Panc1 (cell line): ENCODE data around the gene ZKSCAN3. TPM values are rescaled to one million over a fixed set of nuclear protein-coding genes. Genes with fewer than 3 reads are reported as not detected.
A peak's percentile ranks its signal among the peaks of the same experiment; 100 is the strongest.

Experiments
- ATAC-seq: fragments of 200-7000 bp; cut with Tn5 transposase; 2 replicates; pipeline ENCODE4 v1.9.1; 2020; ENCODE audit warnings: mild to moderate bottlenecking, moderate library complexity
- BruUV-seq: library from RNA; stranded (reverse); fragments of 400-500 nt; replicated peaks from 2 replicates; lab custom pipeline; 2021; lab: Mats Ljungman, UMichigan
- CTCF ChIA-PET: fragments of 300-600 bp; sonication (Branson Sonifier 250); formaldehyde crosslinking; loops from one replicate; lab custom pipeline; 2022; ENCODE audit warnings: antibody characterized with exemption; lab: Charles Lee
- POLR2A ChIA-PET: fragments of 300-600 bp; sonication (Branson Sonifier 250); formaldehyde crosslinking; loops from one replicate; lab custom pipeline; 2022; ENCODE audit warnings: antibody characterized with exemption; lab: Charles Lee
- DNase-seq: peaks from one replicate; pipeline ENCODE4 v3.0.0-alpha.2; 2010; ENCODE audit warnings: low read depth, low spot score
- H3K27ac ChIP-seq: 2 replicates; pipeline ENCODE4 v1.5.1; 2011; ENCODE audit warnings: mild to moderate bottlenecking, low read length, inconsistent platforms
- H3K27me3 ChIP-seq: fragments of 200-500 bp; sonication (Bioruptor generic); 2 replicates; pipeline ENCODE4 v1.6.0; 2014; ENCODE audit warnings: low read length, inconsistent platforms; ENCODE audit not compliant: control insufficient read depth, insufficient read depth
- H3K36me3 ChIP-seq: fragments of 200-500 bp; sonication (Bioruptor generic); 2 replicates; pipeline ENCODE4 v1.5.1; 2014; ENCODE audit warnings: inconsistent platforms, mild to moderate bottlenecking, low read length, moderate library complexity; ENCODE audit not compliant: control insufficient read depth, insufficient read depth
- H3K4me1 ChIP-seq: 2 replicates; pipeline ENCODE4 v1.5.1; 2011; ENCODE audit warnings: inconsistent platforms, mild to moderate bottlenecking, low read length, moderate library complexity; ENCODE audit not compliant: control insufficient read depth, insufficient read depth
- H3K4me3 ChIP-seq, 2 experiments: 2 replicates each; pipeline ENCODE4 v1.5.1; 2011 to 2012; ENCODE audit warnings: low read depth in 2 of 2, low read length in 2 of 2, mild to moderate bottlenecking in 2 of 2, inconsistent platforms in 1 of 2, moderate library complexity in 1 of 2
- H3K9me3 ChIP-seq: fragments of 200-500 bp; sonication (Bioruptor generic); 2 replicates; pipeline ENCODE4 v1.5.1; 2014; ENCODE audit warnings: low read depth, mild to moderate bottlenecking, inconsistent platforms, low read length, moderate library complexity; ENCODE audit not compliant: control insufficient read depth, insufficient read depth
- CTCF ChIP-seq: fragments of 450-650 bp; IDR thresholded peaks from 2 replicates; pipeline ENCODE4 v1.5.1; 2017; ENCODE audit warnings: mild to moderate bottlenecking
- POLR2AphosphoS5 ChIP-seq: IDR thresholded peaks from 2 replicates; pipeline ENCODE4 v1.6.1; 2012; ENCODE audit warnings: mild to moderate bottlenecking, low read depth, low read length, moderate library complexity
- REST ChIP-seq, 2 experiments: IDR thresholded peaks; 2 replicates each; pipeline ENCODE4 v1.6.1; 2011 to 2012; ENCODE audit warnings: low read depth in 2 of 2, control low read depth in 1 of 2, low read length in 1 of 2, mild to moderate bottlenecking in 1 of 2, moderate library complexity in 1 of 2; ENCODE audit not compliant: insufficient read depth in 1 of 2
- in situ Hi-C: cut with HindIII; loops from 2 replicates; pipeline ENCODE4 v1.10.0; 2016; ENCODE audit warnings: low sequenced_read_pairs, low pct_unique_long_range_greater_than_20kb
- intact Hi-C: fragments of 100-400 bp; cut with micrococcal nuclease; formaldehyde crosslinking; loops from one replicate; pipeline ENCODE4 v1.10.0; 2022; ENCODE audit not compliant: unreplicated experiment
- total RNA-seq: library from RNA; stranded (reverse); gene quantifications from one replicate; pipeline ENCODE4 v1.2.1, GENCODE V29; 2021; ENCODE audit not compliant: unreplicated experiment

The ZKSCAN3 gene
- total RNA-seq, 1 experiment from 2014 or later: 7.0 TPM

- ChIA-PET CTCF (interaction anchor here (0.6 to 1.6 kb wide), 12 partner anchors 22 to 584 kb away, joined by 3 to 11 read pairs (median 3); partner anchors contain the start of genes ZKSCAN8 and ZSCAN26), POLR2A (interaction anchor here (0.5 to 0.8 kb wide), 5 partner anchors 21 to 594 kb away, joined by 3 read pairs; partner anchors contain the start of gene ZKSCAN8)
- H3K27me3 ChIP-seq: no peaks in the 10 kb centered on the region
- no peak for TF ChIP-seq REST (IDR thresholded peaks at IDR 0.05; ENCODE audit: insufficient read depth in 1 of 2, low read depth in 2 of 2, low read length in 1 of 2)
- TF ChIP-seq CTCF: peak; percentile 80
- 0 out of 2 replicates have a peak, but pooled peaks have one; percentile 60 for TF ChIP-seq POLR2AphosphoS5
- H3K36me3 ChIP-seq: no peaks in the 10 kb centered on the region
- in situ Hi-C loops (no loop called here), intact Hi-C loops (loop anchor here (2.0 to 10.0 kb wide), 2 partner anchors 135 to 451 kb away; no protein-coding TSS in a partner anchor)
- H3K27ac ChIP-seq: peak overlapping the region; percentile 97
- DNase-seq (peak; percentile 75), ATAC-seq (peak; percentile 78)
- H3K4me3 ChIP-seq: peak overlapping the region; percentile 58 to 76
- H3K9me3 ChIP-seq: no peaks in the 10 kb centered on the region
- BruUV-seq: no TSS peak
- peaks cover 42% of the 10 kb centered on the region for H3K4me1 ChIP-seq
Observed at GRCh38 chr6:28355743-28356665, 6.3 kb downstream of the ZKSCAN3 start.

GRCh38 chr6:28356666-28357020 lies 6.9 kb downstream of the ZKSCAN3 start:
- no peaks in the 10 kb centered on the region for H3K27me3 ChIP-seq
- ATAC-seq: 0 out of 2 replicates have a peak, but pooled peaks have one; percentile 4

More at GRCh38 chr6:28356666-28357020, 6.9 kb downstream of the ZKSCAN3 start:
- Histone ChIP-seq H3K27ac (peak overlapping the region; percentile 97), H3K4me1 (peaks cover 40% of the 10 kb centered on the region), H3K9me3 (no peaks in the 10 kb centered on the region), H3K36me3 (no peaks in the 10 kb centered on the region), H3K4me3 (peak overlapping the region in 1 of 2 experiments; percentile 76; a peak in 2 of 4 replicates)
- no TSS peak for BruUV-seq
- no peak for DNase-seq
- intact Hi-C loops (loop anchor here (2.0 to 10.0 kb wide), 2 partner anchors 136 to 452 kb away; no protein-coding TSS in a partner anchor), in situ Hi-C loops (no loop called here)
- TF ChIP-seq CTCF (no peak), REST (IDR thresholded peaks at IDR 0.05; ENCODE audit: insufficient read depth in 1 of 2, low read depth in 2 of 2, low read length in 1 of 2) (no peak)
- CTCF ChIA-PET: interaction anchor here (0.6 to 1.6 kb wide), 9 partner anchors 22 to 584 kb away, joined by 3 to 8 read pairs (median 3); partner anchors contain the start of gene ZKSCAN8
- POLR2A ChIA-PET: interaction anchor here (0.7 to 0.8 kb wide), 2 partner anchors 21 to 595 kb away, joined by 3 read pairs; no protein-coding TSS in a partner anchor
